Loucy (cell line): Measurements from ENCODE around the gene PRKAR2B.
"Not testable (repeated sequence)": the region's sequence is repeated elsewhere in the genome, so short reads cannot be mapped to it uniquely, and the experiment has no call there.

ENCODE experiments used
- H2AFZ ChIP-seq: fragments of 200-600 bp; sonication (generic); 2 replicates; pipeline ENCODE4 v1.6.0; 2016; ENCODE audit warnings: antibody characterized with exemption, mild to moderate bottlenecking, low read length, moderate library complexity
- H3F3A ChIP-seq: fragments of 200-600 bp; 2 replicates; pipeline ENCODE4 v1.6.0; 2016; ENCODE audit warnings: antibody characterized with exemption, low read depth, mild to moderate bottlenecking
- H3K27me3 ChIP-seq: fragments of 200-600 bp; sonication (generic); 2 replicates; pipeline ENCODE4 v1.6.1; 2014; ENCODE audit warnings: low read length, mild to moderate bottlenecking; ENCODE audit not compliant: insufficient read depth, poor library complexity, severe bottlenecking
- H3K36me3 ChIP-seq: fragments of 200-600 bp; sonication (generic); 2 replicates; pipeline ENCODE4 v1.6.1; 2016; ENCODE audit warnings: low read length; ENCODE audit not compliant: insufficient read depth
- H3K4me1 ChIP-seq: fragments of 200-600 bp; sonication (generic); 2 replicates; pipeline ENCODE4 v1.5.1; 2014; ENCODE audit warnings: low read length, mild to moderate bottlenecking; ENCODE audit not compliant: insufficient read depth, poor library complexity, severe bottlenecking
- H3K4me2 ChIP-seq: fragments of 200-600 bp; sonication (generic); 2 replicates; pipeline ENCODE4 v1.6.0; 2014; ENCODE audit warnings: antibody characterized with exemption, low read length, low read depth, mild to moderate bottlenecking; ENCODE audit not compliant: poor library complexity, severe bottlenecking
- H3K4me3 ChIP-seq: fragments of 200-600 bp; sonication (generic); 2 replicates; pipeline ENCODE4 v1.5.1; 2014; ENCODE audit warnings: low read length, mild to moderate bottlenecking, mixed read lengths; ENCODE audit not compliant: poor library complexity, severe bottlenecking
- H3K79me2 ChIP-seq: fragments of 200-600 bp; sonication (generic); 2 replicates; pipeline ENCODE4 v1.6.1; 2014; ENCODE audit warnings: low read length; ENCODE audit not compliant: insufficient read depth
- H3K9ac ChIP-seq: fragments of 200-600 bp; sonication (generic); 2 replicates; pipeline ENCODE4 v1.6.0; 2014; ENCODE audit warnings: mild to moderate bottlenecking, low read depth, low read length, moderate library complexity; ENCODE audit not compliant: poor library complexity, severe bottlenecking
- H3K9me2 ChIP-seq: fragments of 200-600 bp; sonication (generic); replicated peaks from 2 replicates; pipeline ENCODE4 v1.6.1; 2016; ENCODE audit warnings: low read depth, low read length, mixed read lengths
- H3K9me3 ChIP-seq: fragments of 200-600 bp; sonication (generic); 2 replicates; pipeline ENCODE4 v1.6.1; 2014; ENCODE audit warnings: mild to moderate bottlenecking, antibody characterized with exemption, low read length, low read depth; ENCODE audit not compliant: insufficient read depth
- H4K20me1 ChIP-seq: fragments of 200-600 bp; sonication (generic); 2 replicates; pipeline ENCODE4 v1.6.0; 2014; ENCODE audit warnings: antibody characterized with exemption, low read length, mild to moderate bottlenecking; ENCODE audit not compliant: insufficient read depth, poor library complexity, severe bottlenecking
- CTCF ChIP-seq: fragments of 200-600 bp; sonication (generic); conservative IDR thresholded peaks from 2 replicates; pipeline ENCODE4 v1.5.1; 2014; ENCODE audit warnings: mild to moderate bottlenecking, antibody characterized with exemption, low read length
- EZH2phosphoT487 ChIP-seq: fragments of 200-600 bp; IDR thresholded peaks from 2 replicates; pipeline ENCODE4 v1.6.1; 2018; ENCODE audit warnings: antibody characterized with exemption, mild to moderate bottlenecking, moderate library complexity, borderline replicate concordance

The PRKAR2B gene

GRCh38 chr7:107037717-107038603 is 6.5 kb upstream of the PRKAR2B start:
- Histone ChIP-seq H3K9ac (no peak overlapping the region), H2AFZ (no peak overlapping the region), H3K27me3 (no peaks in the 10 kb centered on the region), H4K20me1 (no peaks in the 10 kb centered on the region), H3K4me3 (no peak overlapping the region), H3K4me2 (no peak overlapping the region), H3F3A (no peaks in the 10 kb centered on the region), H3K36me3 (no peaks in the 10 kb centered on the region), H3K79me2 (no peaks in the 10 kb centered on the region), H3K9me3 (no peaks in the 10 kb centered on the region), H3K9me2 (no peaks in the 10 kb centered on the region), H3K4me1 (peaks cover 13% of the 10 kb centered on the region)
- TF ChIP-seq EZH2phosphoT487 (no peak), CTCF (no peak)

GRCh38 chr7:107039199-107039900 is 5.2 kb upstream of the PRKAR2B start:
- H3K4me3 ChIP-seq = no peak overlapping the region
- H3K9me2 ChIP-seq = no peaks in the 10 kb centered on the region
- no peaks in the 10 kb centered on the region for H3K79me2 ChIP-seq
- no peak for TF ChIP-seq CTCF
- TF ChIP-seq EZH2phosphoT487 = no peak
- no peaks in the 10 kb centered on the region for H3K9me3 ChIP-seq
- no peaks in the 10 kb centered on the region for H4K20me1 ChIP-seq
- peaks cover 21% of the 10 kb centered on the region for H3K4me1 ChIP-seq
- H3K4me2 ChIP-seq = no peak overlapping the region
- H2AFZ ChIP-seq = peak overlapping the region; percentile 32; the same call in 1 of the 2 replicates
- no peaks in the 10 kb centered on the region for H3F3A ChIP-seq
- H3K36me3 ChIP-seq = no peaks in the 10 kb centered on the region
- no peak overlapping the region for H3K9ac ChIP-seq
- H3K27me3 ChIP-seq = no peaks in the 10 kb centered on the region

- Histone ChIP-seq H3K9me2 (no peaks in the 10 kb centered on the region), H3K9ac (no peak overlapping the region), H2AFZ (no peak overlapping the region), H4K20me1 (no peaks in the 10 kb centered on the region), H3K36me3 (no peaks in the 10 kb centered on the region), H3F3A (no peaks in the 10 kb centered on the region), H3K4me3 (no peak overlapping the region), H3K27me3 (no peaks in the 10 kb centered on the region), H3K79me2 (no peaks in the 10 kb centered on the region), H3K4me1 (peaks cover 26% of the 10 kb centered on the region), H3K9me3 (no peaks in the 10 kb centered on the region), H3K4me2 (no peak overlapping the region)
- TF ChIP-seq EZH2phosphoT487 (no peak), CTCF (no peak)
These were observed 3.4 kb upstream of the PRKAR2B start for GRCh38 chr7:107041097-107041496.

GRCh38 chr7:107041764-107042163 is 2.7 kb upstream of the PRKAR2B start:
- not testable (repeated sequence) for H3K9ac ChIP-seq, H3K4me2 ChIP-seq, H3K79me2 ChIP-seq, H2AFZ ChIP-seq, H3F3A ChIP-seq, H4K20me1 ChIP-seq, H3K9me2 ChIP-seq, H3K27me3 ChIP-seq, H3K36me3 ChIP-seq, H3K4me3 ChIP-seq, H3K9me3 ChIP-seq
- H3K4me1 ChIP-seq = peaks cover 28% of the 10 kb centered on the region

- H3K4me3 ChIP-seq, H2AFZ ChIP-seq, H3K36me3 ChIP-seq, H3K27me3 ChIP-seq, H4K20me1 ChIP-seq, H3K9me3 ChIP-seq, H3K9ac ChIP-seq, H3F3A ChIP-seq, H3K9me2 ChIP-seq, H3K79me2 ChIP-seq, H3K4me2 ChIP-seq: not testable (repeated sequence)
- H3K4me1 ChIP-seq = peaks cover 28% of the 10 kb centered on the region
These were observed 2.1 kb upstream of the PRKAR2B start for GRCh38 chr7:107042326-107042910.
